ENCODE results near the gene CCNA1.

GRCh38 chr13:36421447-36421846 is 10.8 kb upstream of the CCNA1 start:
- no peak for TF ChIP-seq CTCF (IDR thresholded peaks at IDR 0.05)
- TF ChIP-seq POLR2A (IDR thresholded peaks at IDR 0.05), result no peak

Data from Peyer's patch (tissue), 4 donors.